ENCODE measurements around the gene KSR1.

- TF ChIP-seq CTCF (conservative IDR thresholded peaks at IDR 0.05 in 1 of 2, IDR thresholded peaks at IDR 0.05 in 1 of 2; ENCODE audit: low read depth in 1 of 2, low read length in 2 of 2): no peak
- no peak for TF ChIP-seq EZH2 (IDR thresholded peaks at IDR 0.05; ENCODE audit: low read length, missing control alignments)
These were observed 48.1 kb upstream of the KSR1 start for GRCh38 chr17:27407916-27408864.
